Measurements from ENCODE around the gene AGO3.
"Not testable (repeated sequence)": the region's sequence is repeated elsewhere in the genome, so short reads cannot be mapped to it uniquely, and the experiment has no call there.

Gene AGO3

DNA sequence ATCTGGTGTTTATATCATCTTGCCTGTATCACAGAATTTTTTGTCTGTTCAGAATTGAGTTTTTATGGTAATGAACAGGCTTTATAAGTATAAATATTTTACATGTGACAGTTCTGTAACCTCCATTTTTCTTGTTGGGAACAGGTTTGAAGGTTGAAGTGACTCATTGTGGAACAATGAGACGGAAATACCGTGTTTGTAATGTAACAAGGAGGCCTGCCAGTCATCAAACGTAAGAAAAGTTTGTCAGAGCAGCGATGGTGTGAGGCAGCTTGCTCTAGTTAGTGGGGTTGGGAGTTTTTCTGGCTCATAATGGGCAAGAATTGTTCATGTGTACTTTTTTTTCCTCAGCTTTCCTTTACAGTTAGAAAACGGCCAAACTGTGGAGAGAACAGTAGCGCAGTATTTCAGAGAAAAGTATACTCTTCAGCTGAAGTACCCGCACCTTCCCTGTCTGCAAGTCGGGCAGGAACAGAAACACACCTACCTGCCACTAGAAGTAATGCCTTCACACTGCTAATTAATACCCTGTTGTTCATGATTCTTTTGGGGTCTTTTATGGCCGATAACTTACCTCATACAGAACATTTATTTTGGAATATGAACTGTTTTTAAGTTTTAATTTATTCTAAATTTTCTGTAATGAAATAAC, 77.8 kb downstream of the AGO3 start:
- no peak for DNase-seq (ENCODE audit: low spot score)

DNA sequence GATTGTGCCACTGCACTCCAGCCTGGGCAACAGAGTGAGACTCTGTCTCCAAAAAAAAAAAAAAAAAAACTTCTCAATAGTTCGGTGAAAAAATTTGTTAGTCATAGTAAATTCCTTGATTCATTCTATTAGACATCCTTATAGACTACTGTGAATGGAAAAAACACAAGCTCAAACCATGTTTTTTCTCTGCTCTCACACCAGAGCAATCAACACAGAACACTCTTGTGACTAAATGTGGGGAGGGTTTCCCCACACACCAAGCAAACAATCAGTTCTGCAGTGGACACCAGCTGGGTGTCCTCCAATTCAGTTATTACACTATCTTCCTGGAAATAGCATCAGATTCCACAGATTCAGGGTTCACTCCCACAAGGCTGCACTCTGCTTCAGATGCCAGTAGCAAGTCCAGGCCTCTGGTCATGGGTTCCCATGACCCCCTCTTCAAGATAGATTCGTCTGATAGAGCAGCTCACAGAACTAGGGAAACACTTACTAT, 83.9 kb downstream of the AGO3 start:
- no peak for DNase-seq (ENCODE audit: low spot score)

DNA sequence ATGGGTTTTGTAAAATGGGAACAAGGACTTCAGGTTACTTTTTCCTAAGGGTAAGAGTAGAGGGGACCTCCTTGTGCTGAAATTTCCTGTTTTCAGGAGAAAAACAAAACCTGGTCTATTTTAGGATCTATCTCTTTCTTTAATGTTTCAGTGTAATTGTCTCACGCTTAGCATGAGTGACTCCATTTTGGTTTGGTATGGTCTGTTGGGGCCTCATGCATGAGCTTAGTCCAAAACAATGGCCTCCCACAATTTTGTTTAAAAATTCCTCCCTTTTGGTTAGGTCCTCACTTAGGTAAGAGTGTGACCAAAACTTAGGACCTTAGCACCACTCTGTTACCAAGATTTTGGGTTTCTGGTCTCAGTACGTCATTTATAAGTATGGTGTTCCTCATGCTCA, 85.8 kb downstream of the AGO3 start:
- DNase-seq (ENCODE audit: low spot score), result no peak

DNA sequence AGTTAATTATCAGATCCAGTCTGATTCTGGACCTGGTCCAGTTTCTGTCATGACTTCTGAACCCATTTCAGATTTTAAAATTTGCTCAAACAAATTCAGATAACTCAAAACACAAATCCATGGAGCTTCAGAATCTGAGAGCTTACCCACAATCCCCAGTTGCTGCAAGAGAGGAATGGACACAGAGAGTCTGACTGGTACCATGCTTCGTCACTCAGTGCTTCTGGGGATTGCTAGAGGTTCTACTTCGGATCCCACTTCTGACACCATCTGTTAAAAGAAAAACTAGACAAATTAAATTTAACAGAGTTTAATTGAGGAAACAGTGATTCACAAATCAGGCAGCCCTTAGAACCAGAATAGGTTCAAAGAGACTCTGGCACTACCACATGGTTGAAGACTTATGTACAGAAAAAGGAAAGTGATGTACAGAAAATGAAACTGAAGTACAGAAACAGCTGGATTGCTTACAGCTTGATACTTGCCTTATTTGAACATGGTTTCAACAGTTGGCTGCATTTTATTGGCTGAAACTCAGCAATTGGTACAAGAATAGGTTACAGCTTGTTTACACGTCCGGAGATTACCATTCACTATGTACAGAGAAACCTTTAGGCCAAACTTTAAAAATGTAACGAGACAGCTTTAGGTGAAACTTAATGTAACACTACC, 92.3 kb downstream of the AGO3 start:
- DNase-seq (ENCODE audit: low spot score), result no peak

DNA sequence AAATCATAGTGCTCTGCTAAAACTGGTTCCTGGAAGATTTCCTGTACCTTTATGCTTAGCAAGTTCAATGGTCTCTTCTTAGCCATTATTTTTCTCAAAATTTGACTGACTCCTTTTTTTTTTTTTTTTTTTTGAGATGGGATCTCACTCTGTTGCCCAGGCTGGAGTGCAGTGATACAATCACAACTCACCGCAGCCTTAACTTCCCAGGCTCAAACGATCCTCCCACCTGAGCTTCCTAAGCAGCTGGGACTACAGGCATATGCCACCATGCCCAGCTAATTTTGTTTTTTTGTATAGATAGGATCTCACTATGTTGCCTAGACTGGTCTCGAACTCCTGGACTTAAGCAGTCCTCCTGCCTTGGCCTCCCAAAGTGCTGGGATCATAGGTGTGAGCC, 93.1 kb downstream of the AGO3 start:
- DNase-seq (ENCODE audit: low spot score), result not testable (repeated sequence)

DNA sequence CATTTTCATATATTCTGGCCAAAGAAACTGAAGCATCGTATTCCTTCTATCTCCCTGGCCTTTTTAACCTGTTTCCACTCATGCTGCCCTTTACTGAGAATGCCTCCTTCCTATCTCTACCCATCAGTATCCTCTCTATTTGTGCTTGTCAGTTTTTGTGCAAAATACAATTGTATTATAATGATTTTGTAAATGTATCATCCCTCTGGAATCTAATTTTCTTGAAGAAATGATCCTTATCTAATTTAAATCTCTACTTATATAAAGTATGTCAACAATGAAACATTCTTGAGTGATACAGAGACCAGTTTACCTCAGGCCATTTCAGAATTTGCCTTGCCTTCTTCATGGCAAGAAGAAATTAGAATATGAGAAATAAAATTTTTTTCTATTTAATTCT, 93.9 kb downstream of the AGO3 start:
- DNase-seq (ENCODE audit: low spot score), result no peak

DNA sequence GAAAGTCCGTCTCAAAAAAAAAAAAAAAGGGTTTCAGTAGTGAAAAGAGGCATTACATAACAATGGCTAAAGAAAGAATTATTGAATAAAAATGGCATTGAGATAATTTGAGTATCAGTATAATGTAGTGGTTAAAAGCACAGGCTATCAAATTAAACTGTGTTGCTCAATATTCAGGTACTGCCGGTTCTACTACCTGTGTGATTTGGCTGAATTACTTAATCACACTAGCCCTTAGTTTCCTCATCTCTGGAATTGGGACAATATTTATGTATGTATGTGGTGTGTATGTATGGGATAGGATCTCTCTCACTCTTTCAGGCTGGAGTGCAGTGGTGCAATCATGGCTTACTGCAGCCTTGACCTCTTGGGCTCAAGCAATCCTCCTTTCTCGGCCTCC, 96.9 kb downstream of the AGO3 start:
- DNase-seq (ENCODE audit: low spot score), result no peak

DNA sequence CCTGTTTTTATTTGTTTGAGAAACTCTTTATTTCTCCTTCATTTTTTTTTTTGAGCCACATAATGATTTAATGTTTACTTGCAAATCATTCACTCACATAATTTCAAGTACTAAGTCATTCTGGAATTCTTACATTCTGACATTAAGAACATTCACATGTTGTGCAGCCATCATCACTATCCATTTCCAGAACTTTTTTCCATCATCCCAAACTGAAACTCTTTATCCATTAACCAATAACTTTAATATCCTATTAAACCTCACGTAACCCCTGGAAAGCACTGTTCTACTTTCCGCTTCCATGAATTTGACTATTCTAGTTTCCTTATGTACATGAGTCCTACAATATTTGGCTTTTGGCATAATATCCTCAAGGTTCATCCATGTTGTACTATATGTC, 100.5 kb downstream of the AGO3 start:
- DNase-seq (ENCODE audit: low spot score), result no peak

DNA sequence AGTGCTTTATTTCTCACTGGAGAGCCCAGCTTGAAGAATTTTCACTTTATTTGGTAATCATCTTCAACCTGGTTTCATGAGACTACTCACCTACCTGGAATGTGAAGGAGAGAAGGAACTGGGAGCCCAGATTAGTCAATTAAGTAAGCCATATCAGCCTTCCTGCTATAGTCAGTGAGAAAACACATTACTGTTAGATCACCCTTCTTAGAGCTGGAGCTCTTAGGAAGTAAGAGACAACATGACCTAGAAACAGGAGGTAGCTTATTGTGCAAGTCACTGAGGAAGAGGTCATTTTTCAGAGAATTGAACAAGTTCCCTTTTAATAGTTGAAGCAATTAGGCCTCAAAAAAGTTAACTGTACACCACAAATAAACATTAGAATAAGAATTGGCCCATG, 103.8 kb downstream of the AGO3 start:
- DNase-seq (ENCODE audit: low spot score), result no peak

DNA sequence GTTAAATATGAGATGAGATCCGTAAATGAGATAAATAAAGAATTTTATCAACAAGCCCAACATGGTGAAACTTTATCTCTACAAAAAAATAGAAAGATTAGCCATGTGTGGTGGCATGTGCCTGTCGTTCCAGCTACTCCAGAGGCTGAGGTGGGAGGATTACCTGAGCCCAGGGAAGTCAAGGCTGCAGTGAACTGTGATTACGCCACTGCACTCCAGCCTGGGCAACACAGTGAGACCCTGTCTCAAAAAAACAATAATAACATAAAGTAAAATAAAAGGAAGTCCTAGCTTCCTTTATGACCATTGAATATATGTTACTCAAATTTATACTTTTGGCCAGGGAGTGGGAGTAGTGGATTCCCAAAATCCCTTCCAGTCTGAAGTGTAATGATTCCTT, 104.2 kb downstream of the AGO3 start:
- no peak for DNase-seq (ENCODE audit: low spot score)

DNA sequence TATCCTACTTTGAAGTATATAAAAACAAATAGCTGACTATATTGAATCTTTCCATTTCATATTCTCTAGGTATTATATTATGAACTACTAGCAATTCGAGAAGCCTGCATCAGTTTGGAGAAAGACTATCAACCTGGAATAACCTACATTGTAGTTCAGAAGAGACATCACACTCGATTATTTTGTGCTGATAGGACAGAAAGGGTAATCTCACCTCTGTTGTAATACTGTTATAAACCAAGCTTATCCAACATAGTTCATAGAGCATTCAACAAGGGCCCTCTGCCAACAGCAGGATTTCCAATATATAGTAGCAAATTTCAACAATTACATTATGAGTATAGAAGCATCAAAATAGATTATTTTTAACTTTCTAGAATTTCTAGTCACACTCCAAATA, 109.3 kb downstream of the AGO3 start:
- DNase-seq (ENCODE audit: low spot score), result no peak

DNA sequence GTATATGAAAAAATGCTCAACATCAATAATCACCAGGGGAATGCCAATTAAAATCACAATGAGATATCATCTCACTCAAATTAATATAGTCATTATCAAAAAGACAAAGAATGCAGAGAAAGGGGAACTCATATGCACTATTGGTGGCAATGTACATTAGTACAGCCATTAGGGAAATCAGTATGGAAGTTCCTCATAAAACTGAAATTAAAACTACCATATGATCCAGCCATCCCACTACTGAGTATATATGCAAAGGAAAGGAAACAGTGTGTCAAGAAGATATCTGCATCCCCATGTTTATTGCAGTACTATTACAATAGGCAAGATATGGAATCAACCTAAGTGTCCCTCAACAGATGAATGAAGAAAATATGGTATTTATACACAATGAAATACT, 120.9 kb downstream of the AGO3 start:
- DNase-seq (ENCODE audit: low spot score), result no peak

DNA sequence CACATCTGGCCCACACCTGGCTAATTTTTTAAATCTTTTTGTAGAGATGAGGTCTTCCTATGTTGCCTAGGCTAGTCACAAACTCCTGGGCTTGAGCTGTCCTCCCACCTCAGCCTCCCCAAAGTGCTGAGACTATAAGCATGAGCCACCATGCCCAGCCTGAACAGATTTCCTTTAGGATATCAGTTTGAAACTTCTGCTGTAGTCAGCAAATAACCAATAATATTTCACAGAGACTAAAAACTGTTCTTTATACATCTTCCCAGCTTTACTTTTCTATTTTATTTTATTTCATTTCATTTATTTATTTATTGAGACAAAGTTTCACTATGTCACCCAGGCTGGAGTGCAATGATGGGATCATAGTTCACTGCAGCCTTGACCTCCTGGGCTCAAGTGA, 123.1 kb downstream of the AGO3 start:
- no peak for DNase-seq (ENCODE audit: low spot score)

DNA sequence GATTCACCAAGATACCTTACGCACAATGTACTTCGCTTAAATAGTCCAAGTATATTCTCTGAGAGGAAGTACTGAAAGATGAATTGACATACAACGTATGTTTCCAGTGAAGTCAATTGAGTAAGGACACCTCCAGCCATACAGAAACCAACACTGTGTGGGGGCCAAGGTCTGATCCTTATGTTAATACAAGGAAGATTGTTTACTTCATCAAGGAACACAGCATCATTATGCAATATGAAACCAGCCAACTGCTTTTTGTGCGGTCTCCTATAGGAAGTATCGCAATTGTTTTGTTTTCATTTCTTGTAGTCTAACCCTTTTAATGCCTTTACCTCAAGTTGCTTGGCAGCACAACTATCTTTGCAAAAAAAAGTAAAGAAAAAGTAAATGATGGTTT, 124.8 kb downstream of the AGO3 start:
- DNase-seq (ENCODE audit: low spot score), result no peak

DNA sequence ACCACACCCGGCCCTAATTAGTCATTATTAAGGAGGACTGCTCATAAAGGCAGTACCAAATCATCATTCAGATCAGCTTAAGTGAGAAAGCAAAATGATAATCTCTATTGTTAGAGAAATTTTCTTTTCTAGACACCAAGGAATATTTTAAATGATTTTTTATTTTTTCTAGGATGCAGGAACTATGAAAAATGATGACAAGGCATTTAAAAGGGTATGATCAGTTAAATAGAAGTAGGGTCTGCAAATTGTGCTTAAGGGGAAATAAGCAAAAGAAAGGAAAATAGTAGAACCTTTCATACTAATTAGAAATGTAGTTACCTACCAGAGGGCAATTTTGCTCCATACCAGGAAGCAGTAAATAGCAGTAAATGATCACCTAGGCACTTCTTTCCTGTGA, 131.4 kb downstream of the AGO3 start:
- DNase-seq (ENCODE audit: low spot score), result no peak

DNA sequence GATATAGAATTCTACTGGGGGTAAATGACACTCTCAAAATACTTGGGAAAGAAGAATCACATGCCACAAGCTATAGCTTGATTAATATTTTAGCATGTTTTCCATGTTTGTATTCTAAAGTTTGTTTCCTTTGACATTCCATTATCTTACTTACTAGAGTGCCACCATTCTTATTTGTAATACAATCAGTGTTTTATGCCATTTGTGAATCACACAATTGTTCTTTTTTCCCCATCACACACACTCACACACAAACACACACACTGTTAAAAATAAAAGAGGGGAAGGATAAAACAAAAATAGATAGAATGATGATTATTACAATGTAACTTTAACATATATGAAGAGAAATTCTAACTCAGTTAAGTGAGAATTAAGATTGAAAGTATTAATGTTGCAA, 137.0 kb downstream of the AGO3 start:
- no peak for DNase-seq (ENCODE audit: low spot score)

DNA sequence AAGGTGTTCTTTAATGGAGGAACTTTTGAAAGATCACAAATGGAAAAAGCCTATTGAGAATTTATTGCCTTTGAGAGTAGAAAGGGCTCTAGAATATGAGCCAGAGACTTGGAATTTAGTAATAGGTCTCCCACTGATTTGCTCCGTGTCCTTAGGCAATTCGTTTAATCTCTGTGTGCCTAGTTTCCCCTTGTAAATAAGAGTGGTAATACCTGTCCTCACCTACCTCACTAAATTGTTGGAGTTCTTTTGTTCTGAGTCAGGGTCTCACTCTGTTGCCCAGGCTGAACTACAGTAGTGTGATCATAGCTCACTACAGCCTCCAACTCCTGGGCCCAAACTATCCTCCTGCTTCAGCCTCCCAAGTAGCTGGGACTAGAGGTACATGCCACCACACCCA, 138.0 kb downstream of the AGO3 start:
- DNase-seq (ENCODE audit: low spot score), result no peak

DNA sequence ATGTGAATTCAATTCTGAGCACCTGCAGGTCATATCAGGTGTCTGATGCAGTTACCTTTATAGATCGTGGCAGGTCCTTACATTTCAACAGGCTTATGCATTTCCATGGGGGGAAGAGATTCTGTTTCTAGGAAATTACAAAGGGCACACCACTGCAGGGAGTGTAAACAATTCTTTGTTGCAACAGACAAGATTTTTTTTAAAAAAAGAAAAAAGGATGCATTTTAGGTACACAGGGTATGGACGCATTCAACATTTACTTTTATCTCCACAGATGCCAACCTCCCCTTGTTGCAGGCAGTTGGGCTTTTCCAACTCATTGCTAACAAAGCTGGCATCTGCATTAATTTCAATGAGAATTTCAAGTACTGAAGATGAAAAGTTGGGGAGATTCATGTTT, 139.4 kb downstream of the AGO3 start:
- DNase-seq (ENCODE audit: low spot score), result no peak

DNA sequence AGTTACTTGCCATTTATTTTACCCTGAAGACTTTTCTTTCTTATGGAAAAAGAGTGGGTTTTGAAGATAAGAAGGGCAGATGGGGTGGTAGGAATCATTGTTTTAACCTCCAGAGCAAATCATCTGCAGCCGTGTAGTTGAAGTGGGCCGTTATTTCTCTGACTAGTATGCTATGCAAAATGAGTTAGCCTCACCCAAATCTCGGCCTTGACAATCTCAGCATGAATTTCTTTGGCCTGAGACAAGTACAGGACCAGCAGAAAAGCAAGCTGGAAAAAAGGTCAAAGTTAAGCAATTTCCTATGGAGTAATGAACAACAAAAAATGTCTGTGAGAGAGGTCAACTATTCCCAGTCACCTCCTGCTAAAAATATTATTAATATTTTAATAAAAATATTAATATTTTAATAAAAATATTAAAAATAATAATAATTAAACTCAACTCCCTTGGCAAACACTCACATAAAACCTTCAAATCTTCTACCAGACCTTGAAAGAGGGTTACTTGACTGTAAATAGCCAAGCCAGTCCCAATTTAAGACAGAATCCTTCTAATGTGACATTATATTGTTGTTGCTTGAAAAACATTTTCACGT, 146.2 kb downstream of the AGO3 start:
- no peak for DNase-seq (ENCODE audit: low spot score)

DNA sequence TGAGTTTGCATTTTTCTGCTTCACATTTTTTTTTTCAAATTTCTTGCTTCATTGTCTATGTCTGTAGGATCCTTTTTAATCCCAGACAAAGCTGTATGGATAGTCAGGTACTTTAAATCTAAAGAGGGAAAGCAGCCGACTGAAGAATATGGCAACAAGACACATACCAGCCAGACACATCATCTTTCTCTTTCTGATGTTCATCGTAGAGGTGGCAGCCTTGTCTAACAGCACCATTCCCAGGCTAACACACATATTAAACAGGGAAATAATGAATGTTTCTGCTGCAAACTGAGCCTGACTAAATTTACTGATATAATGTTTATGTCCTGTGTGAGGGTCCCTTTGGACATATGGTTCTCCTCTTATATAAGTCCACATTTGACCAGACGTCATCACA, 149.3 kb downstream of the AGO3 start:
- DNase-seq (ENCODE audit: low spot score), result no peak

DNA sequence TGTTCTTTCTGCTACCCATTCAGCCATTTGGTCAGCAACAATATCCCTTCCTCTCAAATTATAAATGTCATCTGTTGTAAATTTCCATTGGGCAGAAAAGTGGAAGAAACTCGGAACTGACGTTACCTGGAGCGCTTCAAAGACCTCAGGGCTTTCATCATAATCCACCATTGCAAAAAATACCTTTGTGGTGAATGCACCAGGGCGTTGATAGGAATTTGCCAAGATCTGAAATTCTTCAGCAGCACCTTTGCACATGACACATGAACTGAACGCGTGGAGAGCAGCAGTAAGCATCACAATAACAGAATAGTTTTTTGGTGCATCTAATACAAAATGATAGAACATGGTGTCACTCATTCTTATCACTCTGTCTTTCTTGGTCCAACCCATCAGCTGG, 149.9 kb downstream of the AGO3 start:
- DNase-seq (ENCODE audit: low spot score), result no peak

DNA sequence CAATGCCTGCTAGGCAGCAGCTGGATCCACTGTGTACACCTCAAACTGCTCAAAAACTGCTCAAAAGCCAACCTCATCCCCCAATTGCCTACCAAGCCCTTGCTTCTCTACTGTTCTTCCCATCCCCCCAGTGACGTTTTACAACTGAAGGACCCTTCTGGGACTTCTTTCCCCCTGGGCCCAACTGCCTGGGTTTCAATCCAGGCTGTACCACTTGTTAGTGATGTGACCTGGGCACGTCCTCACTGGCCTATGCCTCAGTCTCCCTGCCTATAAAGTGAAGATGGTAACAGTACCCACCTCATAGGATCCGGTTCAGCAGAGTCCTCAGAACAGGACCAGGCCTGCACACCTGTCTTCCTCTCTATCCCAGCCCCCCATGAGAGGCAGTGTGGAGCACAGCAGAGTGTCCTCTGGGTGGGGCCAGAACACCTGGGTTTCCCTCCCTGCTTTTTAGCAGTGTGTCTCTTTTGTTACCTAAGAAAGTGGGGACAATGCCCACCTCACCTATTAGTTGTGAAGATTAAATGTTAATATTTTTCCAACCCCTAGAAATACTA, 151.1 kb downstream of the AGO3 start:
- no peak for DNase-seq (ENCODE audit: low spot score)

DNA sequence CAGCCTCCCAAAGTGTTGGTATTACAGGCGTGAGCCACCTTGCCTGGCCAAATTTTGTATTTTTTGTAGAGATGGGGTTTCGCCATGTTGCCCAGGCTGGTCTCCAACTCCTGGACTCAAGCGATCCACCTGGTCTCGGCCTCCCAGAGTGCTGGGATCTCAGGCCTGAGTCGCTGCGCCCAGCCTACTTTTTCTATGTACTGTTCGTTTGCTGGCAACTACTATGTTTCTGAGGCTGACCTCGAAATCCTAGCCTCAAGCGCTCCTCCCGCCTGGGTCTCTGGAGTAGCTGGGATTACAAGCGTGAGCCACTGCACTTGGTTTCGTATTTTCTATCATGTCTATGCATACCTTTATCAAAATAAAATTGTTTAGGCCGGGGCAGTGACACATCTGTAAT, 152.3 kb downstream of the AGO3 start:
- no peak for DNase-seq (ENCODE audit: low spot score)

All from cerebellar cortex (tissue), 1 donor.